Stimulated activated CD4-positive, alpha-beta T cell treated with anti-CD3 and anti-CD28 coated beads, Interleukin-4, amount 100 ng/mL, for 24 hours (primary cell): ENCODE results near the gene SMYD3.

Experiments used
- DNase-seq: peaks from one replicate; pipeline ENCODE4 v3.0.0-alpha.2; 2020

Gene SMYD3

GRCh38 chr1:245933431-245934045 lies 573.5 kb downstream of the SMYD3 start:
- DNase-seq = no peak

GRCh38 chr1:245932302-245932972 lies 574.6 kb downstream of the SMYD3 start:
- no peak for DNase-seq

GRCh38 chr1:245931450-245931849 lies 575.6 kb downstream of the SMYD3 start:
- no peak for DNase-seq

- no peak for DNase-seq
These were observed 577.9 kb downstream of the SMYD3 start for GRCh38 chr1:245929224-245929623.

GRCh38 chr1:245926888-245927287 lies 580.2 kb downstream of the SMYD3 start:
- DNase-seq = no peak

GRCh38 chr1:245923215-245923614 lies 583.9 kb downstream of the SMYD3 start:
- no peak for DNase-seq

- no peak for DNase-seq
These were observed 585.7 kb downstream of the SMYD3 start for GRCh38 chr1:245921417-245921816.

GRCh38 chr1:245917403-245917802 lies 589.7 kb downstream of the SMYD3 start:
- DNase-seq = no peak

GRCh38 chr1:245915841-245916240 lies 591.2 kb downstream of the SMYD3 start:
- no peak for DNase-seq

GRCh38 chr1:245915406-245915805 lies 591.7 kb downstream of the SMYD3 start:
- DNase-seq = no peak

GRCh38 chr1:245908543-245908942 lies 598.5 kb downstream of the SMYD3 start:
- DNase-seq = no peak

GRCh38 chr1:245906207-245906606 lies 600.9 kb downstream of the SMYD3 start:
- DNase-seq = no peak

- DNase-seq = no peak
These were observed 603.2 kb downstream of the SMYD3 start for GRCh38 chr1:245903851-245904250.

GRCh38 chr1:245901565-245901964 lies 605.5 kb downstream of the SMYD3 start:
- DNase-seq = no peak

- no peak for DNase-seq
These were observed 606.0 kb downstream of the SMYD3 start for GRCh38 chr1:245901037-245901436.

- DNase-seq = no peak
These were observed 608.5 kb downstream of the SMYD3 start for GRCh38 chr1:245898581-245898980.

- no peak for DNase-seq
These were observed 610.8 kb downstream of the SMYD3 start for GRCh38 chr1:245896258-245896657.

GRCh38 chr1:245895455-245895959 lies 611.6 kb downstream of the SMYD3 start:
- DNase-seq = no peak

- no peak for DNase-seq
These were observed 612.2 kb downstream of the SMYD3 start for GRCh38 chr1:245894843-245895242.

- DNase-seq = no peak
These were observed 614.1 kb downstream of the SMYD3 start for GRCh38 chr1:245893025-245893424.

- DNase-seq = peak; percentile 4
These were observed 618.3 kb downstream of the SMYD3 start for GRCh38 chr1:245888809-245889208.

- no peak for DNase-seq
These were observed 619.2 kb downstream of the SMYD3 start for GRCh38 chr1:245887829-245888228.

GRCh38 chr1:245881767-245882391 lies 625.2 kb downstream of the SMYD3 start:
- no peak for DNase-seq

- DNase-seq = no peak
These were observed 626.2 kb downstream of the SMYD3 start for GRCh38 chr1:245880754-245881403.
